ENCODE measurements around the gene RGCC. TPM values are rescaled to one million over a fixed set of nuclear protein-coding genes. Genes with fewer than 3 reads are reported as not detected.
A peak's percentile ranks its signal among the peaks of the same experiment; 100 is the strongest.

Gene RGCC, protein sequence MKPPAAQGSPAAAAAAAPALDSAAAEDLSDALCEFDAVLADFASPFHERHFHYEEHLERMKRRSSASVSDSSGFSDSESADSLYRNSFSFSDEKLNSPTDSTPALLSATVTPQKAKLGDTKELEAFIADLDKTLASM
- polyA plus RNA-seq, result 10 to 100 TPM in 1 of 4 donors, 1 to 10 TPM in 3; 2.2 to 10.8 (median 7.2) TPM
- long read RNA-seq, donor 1, result 0 reads
- long read RNA-seq, donor 2, partial matches to known transcripts, result 0 of 1 reads
- long read RNA-seq, donor 2, other reads (novel, unspliced or antisense), result 0 of 1 reads
- long read RNA-seq, donor 3, transcript RGCC-201 (5 exons, 960 nt), result major isoform, 7 of 7 reads
- long read RNA-seq, donor 3, partial matches to known transcripts, result 0 of 7 reads
- long read RNA-seq, donor 3, other reads (novel, unspliced or antisense), result 0 of 7 reads
- long read RNA-seq, donor 4, result 0 reads
- long read RNA-seq, donor 5, partial matches to known transcripts, result 0 of 2 reads
- long read RNA-seq, donor 5, other reads (novel, unspliced or antisense), result 0 of 2 reads
- long read RNA-seq, donor 6, transcript RGCC-201 (5 exons, 960 nt), result major isoform, 10 of 10 reads
- long read RNA-seq, donor 6, partial matches to known transcripts, result 0 of 10 reads
- long read RNA-seq, donor 6, other reads (novel, unspliced or antisense), result 0 of 10 reads
- long read RNA-seq, donor 7, result 0 reads
- long read RNA-seq, donor 8, partial matches to known transcripts, result 0 of 4 reads
- long read RNA-seq, donor 8, other reads (novel, unspliced or antisense), result 0 of 4 reads
- long read RNA-seq, donor 9, partial matches to known transcripts, result 0 of 1 reads
- long read RNA-seq, donor 9, other reads (novel, unspliced or antisense), result 0 of 1 reads
- long read RNA-seq, donor 10, transcript RGCC-201 (5 exons, 960 nt), result major isoform, 10 of 10 reads
- long read RNA-seq, donor 10, partial matches to known transcripts, result 0 of 10 reads
- long read RNA-seq, donor 10, other reads (novel, unspliced or antisense), result 0 of 10 reads

DNA sequence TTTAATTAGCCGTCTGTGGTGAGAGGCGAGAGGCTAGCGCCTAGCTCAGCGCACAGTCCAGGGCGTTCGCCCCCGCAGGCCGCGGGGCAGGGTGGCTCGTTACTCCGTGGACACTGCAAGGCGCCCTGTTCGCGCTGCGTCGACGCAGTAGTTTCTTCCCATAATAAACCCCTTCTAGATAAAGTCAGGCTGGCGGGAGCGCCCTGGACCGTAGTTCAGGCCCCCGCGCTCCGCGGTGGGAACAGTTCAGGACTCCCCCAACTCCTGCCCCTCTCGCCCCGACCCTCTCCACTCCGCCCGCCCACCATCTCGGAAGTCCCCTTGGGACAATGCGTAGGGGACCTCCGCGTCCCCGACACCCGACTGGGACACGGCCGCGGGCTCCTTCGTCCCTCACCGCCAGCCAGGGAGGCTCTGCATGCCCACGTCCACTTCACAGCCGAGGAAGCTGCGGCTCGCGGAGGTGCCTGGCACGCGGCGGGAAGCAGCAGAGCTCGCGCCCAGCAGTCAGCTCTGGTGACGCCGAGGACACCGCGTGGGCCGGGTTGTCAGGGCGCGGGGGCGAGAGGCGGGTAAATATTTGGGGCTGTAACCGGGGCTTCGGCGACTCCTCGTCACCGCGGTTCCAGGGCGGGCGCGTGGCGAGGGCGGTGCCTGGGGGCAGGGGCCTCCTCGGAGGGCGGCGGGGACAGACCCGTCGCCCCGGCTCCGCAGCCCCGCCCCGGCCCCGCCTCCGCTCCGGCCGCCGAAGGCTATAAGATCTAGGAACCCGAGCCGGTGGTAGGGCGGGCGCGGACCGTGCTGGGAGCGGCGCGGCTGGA is at the start of gene RGCC:
TSS of gene RGCC (plus strand) at position 783 of the 821 bp plus-strand sequence. CDS start 158 bp downstream, outside the sequence.
- H3K27ac ChIP-seq (ENCODE audit: low read depth in 1 of 3, low read length in 2 of 3), result peak within 1 kb of the TSS in 2 of 3 donors; percentile 27 to 61
- DNase-seq (peak; percentile 32 to 84), FAIRE-seq (no peak)
- no peaks in the 10 kb centered on the region for H3K36me3 ChIP-seq (ENCODE audit: control insufficient read depth in 3 of 3, insufficient read depth in 2 of 3, low read depth in 1 of 3, low read length in 3 of 3)
- peak within 1 kb of the TSS; percentile 40 to 72 (median 61) for H3K4me3 ChIP-seq (ENCODE audit: low read depth in 1 of 3, low read length in 3 of 3)
- no peaks in the 10 kb centered on the region for H3K9me3 ChIP-seq (ENCODE audit: control insufficient read depth in 2 of 2, insufficient read depth in 1 of 2, low read depth in 1 of 2, low read length in 1 of 2)
- peaks cover 0 to 40% (median 5%) of the 10 kb centered on the region in 3 donors for H3K27me3 ChIP-seq (ENCODE audit: control insufficient read depth in 3 of 3, insufficient read depth in 3 of 3, low read length in 3 of 3)
- H3K4me1 ChIP-seq (ENCODE audit: control insufficient read depth in 3 of 3, insufficient read depth in 2 of 3, low read depth in 1 of 3, low read length in 2 of 3), result peaks cover 0 to 8% (median 2%) of the 10 kb centered on the region in 3 donors
- WGBS, 3 donors, result 2 to 5% (median 3%) methylated on average over 90 to 92 of the region's 92 CpGs

DNA sequence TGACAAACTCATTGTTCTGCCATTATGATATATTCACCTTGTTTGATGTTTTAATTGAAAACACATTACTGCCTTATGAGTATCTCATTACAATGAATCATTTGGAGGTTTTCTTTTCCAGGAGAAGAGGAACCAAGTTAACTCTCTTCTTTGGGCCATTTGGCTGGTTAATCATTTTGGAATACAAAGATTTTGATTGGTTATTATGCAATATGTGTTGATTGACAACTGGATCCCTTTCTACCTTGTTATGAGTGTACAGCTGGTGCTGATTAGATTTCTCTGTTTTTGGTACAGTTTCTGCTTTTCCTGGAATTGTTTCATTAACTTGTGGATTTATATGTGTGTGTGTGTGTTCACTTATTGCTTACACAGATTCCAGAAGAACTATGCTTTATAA is 49.2 kb upstream of the RGCC start:
- no peak for DNase-seq
- Histone ChIP-seq H3K36me3 (ENCODE audit: control insufficient read depth in 3 of 3, insufficient read depth in 2 of 3, low read depth in 1 of 3, low read length in 3 of 3) (no peaks in the 10 kb centered on the region), H3K4me3 (ENCODE audit: low read depth in 1 of 3, low read length in 3 of 3) (no peak overlapping the region), H3K4me1 (ENCODE audit: control insufficient read depth in 3 of 3, insufficient read depth in 2 of 3, low read depth in 1 of 3, low read length in 2 of 3) (no peaks in the 10 kb centered on the region), H3K27ac (ENCODE audit: low read depth in 1 of 3, low read length in 2 of 3) (no peak overlapping the region), H3K9me3 (ENCODE audit: control insufficient read depth in 2 of 2, insufficient read depth in 1 of 2, low read depth in 1 of 2, low read length in 1 of 2) (no peaks in the 10 kb centered on the region), H3K27me3 (ENCODE audit: control insufficient read depth in 3 of 3, insufficient read depth in 3 of 3, low read length in 3 of 3) (no peaks in the 10 kb centered on the region)
- FAIRE-seq, result no peak

DNA sequence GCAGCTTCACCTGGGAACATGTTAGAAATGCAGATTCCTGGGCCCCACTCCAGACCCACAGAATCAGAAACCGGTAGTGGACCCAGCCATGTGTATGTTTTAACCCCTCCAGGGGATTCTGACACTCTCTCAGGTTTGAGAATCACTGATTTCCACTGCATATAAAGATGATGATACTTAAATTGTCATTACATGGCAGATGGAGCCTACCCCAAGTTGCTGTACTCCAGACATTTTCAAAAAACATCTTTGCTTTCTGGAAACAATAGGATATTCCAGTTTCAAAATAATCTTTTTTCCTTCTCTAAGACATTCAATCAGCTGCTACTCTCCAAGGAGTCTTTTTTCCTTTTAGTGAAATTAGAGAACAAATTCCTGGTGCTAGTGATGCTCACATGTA is 48.6 kb upstream of the RGCC start:
- Histone ChIP-seq H3K4me3 (ENCODE audit: low read depth in 1 of 3, low read length in 3 of 3) (no peak overlapping the region), H3K27ac (ENCODE audit: low read depth in 1 of 3, low read length in 2 of 3) (no peak overlapping the region), H3K4me1 (ENCODE audit: control insufficient read depth in 3 of 3, insufficient read depth in 2 of 3, low read depth in 1 of 3, low read length in 2 of 3) (no peaks in the 10 kb centered on the region), H3K9me3 (ENCODE audit: control insufficient read depth in 2 of 2, insufficient read depth in 1 of 2, low read depth in 1 of 2, low read length in 1 of 2) (no peaks in the 10 kb centered on the region), H3K27me3 (ENCODE audit: control insufficient read depth in 3 of 3, insufficient read depth in 3 of 3, low read length in 3 of 3) (no peaks in the 10 kb centered on the region), H3K36me3 (ENCODE audit: control insufficient read depth in 3 of 3, insufficient read depth in 2 of 3, low read depth in 1 of 3, low read length in 3 of 3) (no peaks in the 10 kb centered on the region)
- 47 to 68% (median 65%) methylated on average over 1 of the region's 1 CpG for WGBS, 3 donors
- FAIRE-seq (no peak), DNase-seq (no peak)

DNA sequence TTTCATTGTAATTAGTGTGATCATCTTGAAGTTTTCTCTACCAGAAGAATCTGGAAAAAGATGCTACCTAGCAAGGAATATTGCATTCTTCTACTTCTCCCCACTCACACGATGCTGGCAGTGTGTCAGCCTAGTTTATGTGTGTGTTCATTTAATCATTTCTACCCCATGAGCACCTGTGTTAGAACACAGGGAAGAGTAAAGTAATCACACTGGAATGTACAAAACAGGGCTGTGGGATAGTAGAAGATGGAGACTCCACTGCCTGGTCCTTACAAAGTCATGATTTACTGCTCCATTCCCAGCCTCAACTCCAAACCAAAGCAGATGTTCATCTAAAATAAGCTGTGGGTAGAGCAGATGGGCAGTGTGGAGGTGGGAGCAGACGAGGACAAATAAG is 47.7 kb upstream of the RGCC start:
- WGBS, 3 donors, result 69 to 78% (median 73%) methylated on average over 2 of the region's 2 CpGs
- H3K27ac ChIP-seq (ENCODE audit: low read depth in 1 of 3, low read length in 2 of 3), result no peak overlapping the region
- DNase-seq, result no peak
- H3K36me3 ChIP-seq (ENCODE audit: control insufficient read depth in 3 of 3, insufficient read depth in 2 of 3, low read depth in 1 of 3, low read length in 3 of 3), result no peaks in the 10 kb centered on the region
- no peaks in the 10 kb centered on the region for H3K27me3 ChIP-seq (ENCODE audit: control insufficient read depth in 3 of 3, insufficient read depth in 3 of 3, low read length in 3 of 3)
- no peak overlapping the region for H3K4me3 ChIP-seq (ENCODE audit: low read depth in 1 of 3, low read length in 3 of 3)
- no peaks in the 10 kb centered on the region for H3K4me1 ChIP-seq (ENCODE audit: control insufficient read depth in 3 of 3, insufficient read depth in 2 of 3, low read depth in 1 of 3, low read length in 2 of 3)
- no peaks in the 10 kb centered on the region for H3K9me3 ChIP-seq (ENCODE audit: control insufficient read depth in 2 of 2, insufficient read depth in 1 of 2, low read depth in 1 of 2, low read length in 1 of 2)
- FAIRE-seq, result no peak

DNA sequence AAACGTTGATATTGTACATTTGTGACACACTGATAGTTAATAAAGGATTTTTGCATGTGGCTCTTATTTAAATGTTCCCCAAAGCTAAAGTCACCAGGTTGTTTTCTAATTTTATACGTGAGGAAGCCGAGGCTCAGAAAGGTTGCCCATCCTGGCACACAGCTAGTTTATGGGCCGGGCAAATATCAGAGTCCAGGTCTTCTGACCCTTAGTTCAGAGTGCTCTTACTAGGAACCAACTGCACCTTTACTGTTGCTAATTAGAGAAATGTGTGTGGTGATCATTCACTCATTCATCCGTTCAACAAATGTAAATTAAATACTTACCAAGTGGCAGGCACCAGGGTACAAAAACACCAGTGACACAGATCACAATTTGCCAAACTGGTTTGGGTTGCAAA is 46.3 kb upstream of the RGCC start:
- Histone ChIP-seq H3K36me3 (ENCODE audit: control insufficient read depth in 3 of 3, insufficient read depth in 2 of 3, low read depth in 1 of 3, low read length in 3 of 3) (no peaks in the 10 kb centered on the region), H3K27ac (ENCODE audit: low read depth in 1 of 3, low read length in 2 of 3) (no peak overlapping the region), H3K9me3 (ENCODE audit: control insufficient read depth in 2 of 2, insufficient read depth in 1 of 2, low read depth in 1 of 2, low read length in 1 of 2) (no peaks in the 10 kb centered on the region), H3K27me3 (ENCODE audit: control insufficient read depth in 3 of 3, insufficient read depth in 3 of 3, low read length in 3 of 3) (no peaks in the 10 kb centered on the region), H3K4me3 (ENCODE audit: low read depth in 1 of 3, low read length in 3 of 3) (no peak overlapping the region), H3K4me1 (ENCODE audit: control insufficient read depth in 3 of 3, insufficient read depth in 2 of 3, low read depth in 1 of 3, low read length in 2 of 3) (no peaks in the 10 kb centered on the region)
- DNase-seq (peak in 1 of 2 donors; percentile 63), FAIRE-seq (no peak)
- 25 to 66% (median 39%) methylated on average over 5 of the region's 5 CpGs for WGBS, 3 donors

DNA sequence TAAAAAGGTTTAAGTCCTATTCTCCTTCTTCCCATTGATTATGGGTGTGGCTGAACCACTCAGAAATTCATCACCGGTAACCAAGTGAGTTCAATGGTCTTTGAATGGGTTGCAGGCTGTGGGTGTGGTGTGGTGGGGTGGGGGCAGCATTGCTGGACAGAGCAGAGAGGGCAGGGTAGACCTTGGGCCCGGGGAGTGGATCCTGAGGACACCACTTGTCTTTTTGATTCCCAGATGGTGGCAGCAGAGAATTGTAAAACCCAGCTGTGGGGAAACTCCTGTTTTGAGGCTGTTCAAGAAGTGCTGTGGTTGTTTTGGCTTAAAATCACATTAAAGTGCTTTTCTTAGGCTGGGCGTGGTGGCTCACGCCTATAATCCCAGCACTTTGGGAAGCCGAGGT is 45.8 kb upstream of the RGCC start:
- no peaks in the 10 kb centered on the region for H3K27me3 ChIP-seq (ENCODE audit: control insufficient read depth in 3 of 3, insufficient read depth in 3 of 3, low read length in 3 of 3)
- WGBS, 3 donors, result 27 to 46% (median 40%) methylated on average over 5 of the region's 5 CpGs
- no peak for FAIRE-seq
- H3K36me3 ChIP-seq (ENCODE audit: control insufficient read depth in 3 of 3, insufficient read depth in 2 of 3, low read depth in 1 of 3, low read length in 3 of 3), result no peaks in the 10 kb centered on the region
- H3K4me3 ChIP-seq (ENCODE audit: low read depth in 1 of 3, low read length in 3 of 3), result no peak overlapping the region
- DNase-seq, result peak; percentile 32 to 35
- no peaks in the 10 kb centered on the region for H3K4me1 ChIP-seq (ENCODE audit: control insufficient read depth in 3 of 3, insufficient read depth in 2 of 3, low read depth in 1 of 3, low read length in 2 of 3)
- no peaks in the 10 kb centered on the region for H3K9me3 ChIP-seq (ENCODE audit: control insufficient read depth in 2 of 2, insufficient read depth in 1 of 2, low read depth in 1 of 2, low read length in 1 of 2)
- no peak overlapping the region for H3K27ac ChIP-seq (ENCODE audit: low read depth in 1 of 3, low read length in 2 of 3)

DNA sequence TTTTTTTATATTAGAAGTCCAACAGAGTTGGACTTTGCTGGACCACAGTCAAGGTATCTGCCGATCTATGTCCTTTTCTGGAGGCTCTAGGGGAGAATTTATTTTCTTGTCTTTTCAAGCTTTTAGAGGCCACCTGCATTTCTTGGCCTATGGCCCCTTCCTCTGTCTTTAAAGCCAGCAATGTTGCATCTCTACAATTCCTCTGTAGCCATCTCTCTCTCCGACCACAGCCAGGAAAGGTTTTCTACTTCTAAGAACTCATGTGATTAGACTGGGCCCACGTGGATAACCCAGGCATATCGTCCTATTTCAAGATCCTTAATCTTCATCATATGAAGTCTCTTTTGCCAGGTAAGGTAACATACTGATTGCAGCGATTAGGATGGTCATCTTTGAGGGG is 43.5 kb upstream of the RGCC start:
- Histone ChIP-seq H3K27ac (ENCODE audit: low read depth in 1 of 3, low read length in 2 of 3) (no peak overlapping the region), H3K4me3 (ENCODE audit: low read depth in 1 of 3, low read length in 3 of 3) (no peak overlapping the region), H3K36me3 (ENCODE audit: control insufficient read depth in 3 of 3, insufficient read depth in 2 of 3, low read depth in 1 of 3, low read length in 3 of 3) (no peaks in the 10 kb centered on the region), H3K27me3 (ENCODE audit: control insufficient read depth in 3 of 3, insufficient read depth in 3 of 3, low read length in 3 of 3) (no peaks in the 10 kb centered on the region), H3K4me1 (ENCODE audit: control insufficient read depth in 3 of 3, insufficient read depth in 2 of 3, low read depth in 1 of 3, low read length in 2 of 3) (no peaks in the 10 kb centered on the region), H3K9me3 (ENCODE audit: control insufficient read depth in 2 of 2, insufficient read depth in 1 of 2, low read depth in 1 of 2, low read length in 1 of 2) (peaks cover 0 to 5% of the 10 kb centered on the region in 2 donors)
- 86 to 89% (median 88%) methylated on average over 5 of the region's 5 CpGs for WGBS, 3 donors
- DNase-seq, result no peak
- FAIRE-seq, result no peak

DNA sequence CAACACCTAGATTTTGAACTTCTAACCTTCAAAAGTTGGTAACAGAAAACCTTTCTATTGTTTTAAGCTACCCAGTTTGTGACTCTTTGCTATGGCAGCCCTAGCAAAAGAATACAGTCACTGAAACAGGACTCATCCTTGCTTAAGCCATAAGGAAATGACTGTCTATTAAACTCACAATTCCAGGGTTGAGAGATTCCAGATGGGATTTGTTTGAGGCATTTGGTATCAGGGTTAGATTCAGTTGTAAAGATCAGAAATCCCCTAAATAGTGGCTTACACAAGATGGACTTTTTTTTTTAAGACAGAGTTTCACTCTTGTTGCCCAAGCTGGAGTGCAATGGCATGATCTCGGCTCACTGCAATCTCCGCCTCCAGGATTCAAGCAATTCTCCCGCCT is 41.1 kb upstream of the RGCC start:
- H3K4me1 ChIP-seq (ENCODE audit: control insufficient read depth in 3 of 3, insufficient read depth in 2 of 3, low read depth in 1 of 3, low read length in 2 of 3), result no peaks in the 10 kb centered on the region
- H3K27ac ChIP-seq (ENCODE audit: low read depth in 1 of 3, low read length in 2 of 3), result no peak overlapping the region
- WGBS, 3 donors, result 31 to 73% (median 46%) methylated on average over 3 of the region's 3 CpGs
- no peaks in the 10 kb centered on the region for H3K27me3 ChIP-seq (ENCODE audit: control insufficient read depth in 3 of 3, insufficient read depth in 3 of 3, low read length in 3 of 3)
- H3K36me3 ChIP-seq (ENCODE audit: control insufficient read depth in 3 of 3, insufficient read depth in 2 of 3, low read depth in 1 of 3, low read length in 3 of 3), result no peaks in the 10 kb centered on the region
- H3K9me3 ChIP-seq (ENCODE audit: control insufficient read depth in 2 of 2, insufficient read depth in 1 of 2, low read depth in 1 of 2, low read length in 1 of 2), result peaks cover 0 to 5% of the 10 kb centered on the region in 2 donors
- FAIRE-seq, result no peak
- no peak overlapping the region for H3K4me3 ChIP-seq (ENCODE audit: low read depth in 1 of 3, low read length in 3 of 3)
- no peak for DNase-seq

All from small intestine (tissue), 16 donors.